ENCODE data around the gene C4orf50.

Gene C4orf50

DNA sequence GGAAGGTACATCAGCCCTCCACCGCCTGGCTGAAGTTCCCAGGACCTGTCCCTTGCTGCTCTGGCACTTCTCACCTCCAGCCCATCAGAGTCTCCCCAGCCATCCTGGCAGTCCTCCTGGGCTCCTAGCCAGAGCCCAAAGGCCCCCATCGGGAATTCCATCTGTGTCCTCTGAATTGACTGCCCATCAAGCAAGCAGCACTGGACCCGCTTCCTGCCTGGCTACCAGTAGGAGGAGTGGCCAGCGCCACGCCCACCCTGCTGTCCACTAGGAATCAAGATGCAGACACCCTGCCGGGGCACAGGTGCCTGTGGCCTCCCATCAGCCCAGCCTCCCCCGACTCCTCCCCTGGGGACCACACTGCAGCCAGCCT lies 47.2 kb downstream of the C4orf50 start:
- Histone ChIP-seq H3K36me3 (no peaks in the 10 kb centered on the region), H3K9me3 (no peaks in the 10 kb centered on the region), H3K4me1 (no peaks in the 10 kb centered on the region), H3K27ac (no peak overlapping the region), H3K27me3 (peaks cover 0 to 54% of the 10 kb centered on the region in 2 donors), H3K4me3 (no peak overlapping the region)
- intact Hi-C loops (cut with DNase I; ENCODE audit: low total_unique reads): no loop called here
- no peak for DNase-seq
- TF ChIP-seq, protein P1, sequence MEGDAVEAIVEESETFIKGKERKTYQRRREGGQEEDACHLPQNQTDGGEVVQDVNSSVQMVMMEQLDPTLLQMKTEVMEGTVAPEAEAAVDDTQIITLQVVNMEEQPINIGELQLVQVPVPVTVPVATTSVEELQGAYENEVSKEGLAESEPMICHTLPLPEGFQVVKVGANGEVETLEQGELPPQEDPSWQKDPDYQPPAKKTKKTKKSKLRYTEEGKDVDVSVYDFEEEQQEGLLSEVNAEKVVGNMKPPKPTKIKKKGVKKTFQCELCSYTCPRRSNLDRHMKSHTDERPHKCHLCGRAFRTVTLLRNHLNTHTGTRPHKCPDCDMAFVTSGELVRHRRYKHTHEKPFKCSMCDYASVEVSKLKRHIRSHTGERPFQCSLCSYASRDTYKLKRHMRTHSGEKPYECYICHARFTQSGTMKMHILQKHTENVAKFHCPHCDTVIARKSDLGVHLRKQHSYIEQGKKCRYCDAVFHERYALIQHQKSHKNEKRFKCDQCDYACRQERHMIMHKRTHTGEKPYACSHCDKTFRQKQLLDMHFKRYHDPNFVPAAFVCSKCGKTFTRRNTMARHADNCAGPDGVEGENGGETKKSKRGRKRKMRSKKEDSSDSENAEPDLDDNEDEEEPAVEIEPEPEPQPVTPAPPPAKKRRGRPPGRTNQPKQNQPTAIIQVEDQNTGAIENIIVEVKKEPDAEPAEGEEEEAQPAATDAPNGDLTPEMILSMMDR (IDR thresholded peaks at IDR 0.05): no peak

DNA sequence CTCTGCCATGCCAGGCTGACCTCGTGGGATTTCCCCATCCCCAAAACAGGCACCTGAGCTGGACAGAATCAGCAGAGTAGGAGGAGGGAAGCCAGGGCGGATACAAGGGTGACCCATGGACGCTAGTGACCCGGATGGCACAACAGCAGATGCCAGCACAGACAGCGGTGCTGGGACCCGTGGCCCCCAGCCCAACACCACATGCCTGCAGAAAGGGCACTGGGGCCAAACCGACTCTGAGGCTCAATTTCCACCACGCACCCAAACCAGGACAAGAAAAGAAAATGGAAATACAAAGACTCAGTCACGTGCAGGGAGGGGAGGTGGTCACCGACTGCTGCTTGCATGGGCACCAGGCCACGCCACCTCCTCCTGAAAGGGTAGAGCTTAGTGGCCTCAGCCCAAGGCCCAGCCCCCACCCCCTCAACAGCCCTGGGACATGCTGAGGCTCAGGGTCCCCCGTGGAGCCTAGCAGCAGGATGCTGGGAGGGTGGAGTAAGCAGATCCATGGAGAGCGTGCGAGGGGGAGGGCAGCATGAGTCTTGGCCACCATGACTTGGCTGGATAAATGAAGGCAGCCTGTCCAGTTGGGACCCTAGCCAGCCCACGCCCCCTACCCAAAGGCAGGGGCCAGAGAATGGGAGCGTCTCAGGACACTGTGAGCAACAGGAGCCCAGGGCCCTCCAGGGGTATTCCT lies 47.7 kb downstream of the C4orf50 start:
- Histone ChIP-seq H3K4me3 (no peak overlapping the region), H3K9me3 (no peaks in the 10 kb centered on the region), H3K27ac (no peak overlapping the region), H3K4me1 (no peaks in the 10 kb centered on the region), H3K36me3 (no peaks in the 10 kb centered on the region), H3K27me3 (peaks cover 0 to 54% of the 10 kb centered on the region in 2 donors)
- intact Hi-C loops (cut with DNase I; ENCODE audit: low total_unique reads): no loop called here
- TF ChIP-seq, protein P1 (IDR thresholded peaks at IDR 0.05): no peak
- peak in 1 of 2 donors; percentile 46 for DNase-seq

GRCh38 chr4:5969777-5970176 lies 48.5 kb downstream of the C4orf50 start:
- Histone ChIP-seq H3K36me3 (no peaks in the 10 kb centered on the region), H3K27me3 (peaks cover 0 to 54% of the 10 kb centered on the region in 2 donors), H3K4me1 (no peaks in the 10 kb centered on the region), H3K9me3 (no peaks in the 10 kb centered on the region), H3K27ac (no peak overlapping the region), H3K4me3 (no peak overlapping the region)
- intact Hi-C loops (cut with DNase I; ENCODE audit: low total_unique reads): no loop called here
- TF ChIP-seq, protein P1 (IDR thresholded peaks at IDR 0.05): no peak
- DNase-seq: peak in 1 of 2 donors; percentile 31

DNA sequence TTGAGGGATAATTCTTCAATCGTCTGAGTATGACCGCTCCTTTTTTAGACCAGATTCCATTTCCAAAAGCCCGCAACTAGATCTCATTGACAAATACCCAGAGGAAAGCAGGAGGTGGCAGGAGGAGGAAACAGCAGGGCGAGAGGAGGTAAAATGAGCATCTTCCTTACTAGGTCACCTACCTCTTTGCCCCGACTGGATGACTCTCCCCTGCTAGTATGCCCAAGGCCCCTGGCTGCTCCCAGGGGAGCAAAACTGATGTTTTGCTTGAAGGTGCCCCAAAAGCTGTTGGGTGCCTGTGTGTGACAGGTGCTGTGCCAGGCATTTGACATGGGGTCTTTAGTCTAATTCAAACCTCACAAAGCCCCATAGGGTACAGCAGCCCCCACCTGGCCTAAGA lies 48.9 kb downstream of the C4orf50 start:
- no peaks in the 10 kb centered on the region for H3K4me1 ChIP-seq
- H3K27ac ChIP-seq: no peak overlapping the region
- TF ChIP-seq, protein P1 (IDR thresholded peaks at IDR 0.05): no peak
- no peaks in the 10 kb centered on the region for H3K36me3 ChIP-seq
- no peak overlapping the region for H3K4me3 ChIP-seq
- H3K27me3 ChIP-seq: peaks cover 0 to 50% of the 10 kb centered on the region in 2 donors
- no peaks in the 10 kb centered on the region for H3K9me3 ChIP-seq
- intact Hi-C loops (cut with DNase I; ENCODE audit: low total_unique reads): no loop called here
- peak in 1 of 2 donors; percentile 38 for DNase-seq

DNA sequence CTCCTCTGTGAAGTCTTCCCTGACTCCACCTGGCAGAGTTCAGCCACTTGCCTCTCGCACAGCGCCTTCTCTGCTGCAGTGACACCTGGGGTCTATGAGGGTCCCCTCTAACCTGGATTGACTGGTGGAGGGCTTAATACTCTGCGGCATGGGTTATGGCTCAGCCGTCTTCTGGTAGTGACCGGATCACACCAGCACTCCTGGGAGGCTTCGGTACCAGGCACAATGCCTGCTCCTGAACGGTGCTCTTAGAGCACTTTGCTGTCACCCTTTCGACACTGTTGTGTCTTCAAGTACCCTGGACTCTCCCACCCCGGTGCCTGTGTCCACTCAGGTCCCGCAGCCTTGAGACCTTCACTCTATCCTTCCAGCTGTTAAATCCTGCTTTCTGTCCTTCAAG lies 50.0 kb downstream of the C4orf50 start:
- intact Hi-C loops (cut with DNase I; ENCODE audit: low total_unique reads): no loop called here
- TF ChIP-seq, protein P1 (IDR thresholded peaks at IDR 0.05): no peak
- Histone ChIP-seq H3K27ac (no peak overlapping the region), H3K9me3 (no peaks in the 10 kb centered on the region), H3K27me3 (peaks cover 0 to 43% of the 10 kb centered on the region in 2 donors), H3K4me1 (no peaks in the 10 kb centered on the region), H3K36me3 (no peaks in the 10 kb centered on the region), H3K4me3 (no peak overlapping the region)
- DNase-seq: peak in 1 of 2 donors; percentile 42
